Lung (tissue), 12 donors: ENCODE results near the gene SEC31B. TPM values are rescaled to one million over a fixed set of nuclear protein-coding genes. Genes with fewer than 3 reads are reported as not detected.

Source experiments
- ATAC-seq: fragments of 200-7000 bp; cut with Tn5 transposase; one replicate; pipeline ENCODE4 v1.9.1; 2020; ENCODE audit warnings: moderate number of reproducible peaks; ENCODE audit not compliant: insufficient read depth, low FRiP score
- DNase-seq, 3 donors: peaks; one replicate each; pipeline ENCODE4 v3.0.0-alpha.2; 2013 to 2017
- H3K27ac ChIP-seq, 2 donors: one replicate each; pipeline ENCODE4 v1.5.1; 2013; ENCODE audit warnings: mild to moderate bottlenecking in 2 of 2, moderate library complexity in 2 of 2, control low read depth in 1 of 2, inconsistent platforms in 1 of 2, low read depth in 1 of 2, low read length in 1 of 2
- H3K27me3 ChIP-seq, 3 donors: one replicate each; pipeline ENCODE4 v1.5.1; 2013; ENCODE audit warnings: low read length in 2 of 3; ENCODE audit not compliant: control insufficient read depth in 3 of 3, insufficient read depth in 3 of 3
- H3K36me3 ChIP-seq, 4 donors: one replicate each; pipeline ENCODE4 v1.5.1; 2013; ENCODE audit warnings: low read length in 4 of 4, mild to moderate bottlenecking in 1 of 4, moderate library complexity in 1 of 4; ENCODE audit not compliant: control insufficient read depth in 4 of 4, insufficient read depth in 4 of 4
- H3K4me1 ChIP-seq, 5 donors: one replicate each; pipeline ENCODE4 v1.5.1; 2013; ENCODE audit warnings: low read length in 5 of 5, mild to moderate bottlenecking in 2 of 5, moderate library complexity in 1 of 5; ENCODE audit not compliant: control insufficient read depth in 5 of 5, insufficient read depth in 5 of 5
- H3K4me3 ChIP-seq: one replicate; pipeline ENCODE4 v1.5.1; 2013; ENCODE audit warnings: mild to moderate bottlenecking, control low read depth, moderate library complexity
- H3K9ac ChIP-seq, 2 donors: one replicate each; pipeline ENCODE4 v1.5.1; 2013; ENCODE audit warnings: low read length in 2 of 2, control low read depth in 1 of 2; ENCODE audit not compliant: insufficient read depth in 1 of 2
- H3K9me3 ChIP-seq, 4 donors: one replicate each; pipeline ENCODE4 v1.5.1; 2013; ENCODE audit warnings: low read length in 3 of 4, mild to moderate bottlenecking in 1 of 4, moderate library complexity in 1 of 4; ENCODE audit not compliant: control insufficient read depth in 4 of 4, insufficient read depth in 3 of 4
- CTCF ChIP-seq: IDR thresholded peaks from 2 replicates; pipeline ENCODE4 v1.5.1; 2012; ENCODE audit warnings: mild to moderate bottlenecking; ENCODE audit errors: control extremely low read depth, extremely low read depth
- WGBS, 2 donors: extraction: QIAGEN DNeasy Blood & Tissue Kit; methylation state at CpG; one replicate each; pipeline ENCODE4 v1.1.7; 2013; 5-methylcytosine and 5-hydroxymethylcytosine counted together
- polyA plus RNA-seq, 2 donors: library from polyadenylated mRNA; stranded (reverse); fragments of 200-250 nt; gene quantifications; one replicate each; pipeline ENCODE4 v1.2.1, GENCODE V29; 2013
- total RNA-seq, 2 donors: library from RNA; depleted of rRNA in 1 of 2; stranded (reverse); fragments of >200 nt in 1 of 2; gene quantifications; one replicate each; pipeline ENCODE4 v1.2.1, GENCODE V29; 2014 to 2021
- donor health status: control.
- donor health status: control.
- donor health status: Bipolar disorder and iron deficiency.
- donor health status: healthy.
- donor health status: DM: yes; HTN: yes; CAD: no.

SEC31B gene
- total and polyA plus RNA-seq, 4 donors: 4.8 to 10.5 (median 9.4) TPM

- H3K27ac ChIP-seq: no peak overlapping the region
- H3K36me3 ChIP-seq: peaks cover 12 to 28% (median 26%) of the 10 kb centered on the region in 4 donors
- no peak for TF ChIP-seq CTCF
- H3K9me3 ChIP-seq: no peaks in the 10 kb centered on the region
- H3K4me1 ChIP-seq: peaks cover 0 to 10% (median 0%) of the 10 kb centered on the region in 5 donors
- 80 to 92% methylated on average over 5 of the region's 5 CpGs for WGBS, 2 donors
- no peak overlapping the region for H3K4me3 ChIP-seq
- H3K9ac ChIP-seq: no peak overlapping the region
- H3K27me3 ChIP-seq: peaks cover 0 to 14% (median 13%) of the 10 kb centered on the region in 3 donors
- ATAC-seq (no peak), DNase-seq (no peak)
Measured at GRCh38 chr10:100522107-100522801, 2.6 kb upstream of the SEC31B start.

GRCh38 chr10:100520811-100521210 lies 1.1 kb upstream of the SEC31B start:
- WGBS, 2 donors: 85 to 93% methylated on average over 3 of the region's 3 CpGs
- DNase-seq: no peak
- peaks cover 0 to 14% (median 13%) of the 10 kb centered on the region in 3 donors for H3K27me3 ChIP-seq
- no peak overlapping the region for H3K4me3 ChIP-seq
- H3K4me1 ChIP-seq: peaks cover 0 to 10% (median 0%) of the 10 kb centered on the region in 5 donors
- no peak overlapping the region for H3K9ac ChIP-seq
- H3K36me3 ChIP-seq: peaks cover 12 to 16% (median 16%) of the 10 kb centered on the region in 4 donors
- no peak for TF ChIP-seq CTCF
- H3K9me3 ChIP-seq: peaks cover 0 to 2% (median 0%) of the 10 kb centered on the region in 4 donors
- no peak for ATAC-seq
- H3K27ac ChIP-seq: no peak overlapping the region

GRCh38 chr10:100518761-100519241 lies 860 bp downstream of the SEC31B start:
- peak overlapping the region in 1 of 2 donors; percentile 35 for H3K27ac ChIP-seq
- H3K9me3 ChIP-seq: peaks cover 0 to 2% (median 0%) of the 10 kb centered on the region in 4 donors
- ATAC-seq (peak; percentile 39), DNase-seq (peak; percentile 59 to 76 (median 74))
- H3K36me3 ChIP-seq: peaks cover 0 to 8% (median 3%) of the 10 kb centered on the region in 4 donors
- peaks cover 0 to 10% (median 0%) of the 10 kb centered on the region in 5 donors for H3K4me1 ChIP-seq
- peaks cover 0 to 14% (median 13%) of the 10 kb centered on the region in 3 donors for H3K27me3 ChIP-seq
- no peak overlapping the region for H3K9ac ChIP-seq
- peak; percentile 73 for TF ChIP-seq CTCF
- no peak overlapping the region for H3K4me3 ChIP-seq
- 16 to 20% methylated on average over 7 of the region's 7 CpGs for WGBS, 2 donors
